UCSD-AML1 (cell line): ENCODE measurements around the gene GNA15.
"Not testable (repeated sequence)": the region's sequence is repeated elsewhere in the genome, so short reads cannot be mapped to it uniquely, and the experiment has no call there.

Experiments used
- DNase-seq: peaks from one replicate; lab custom pipeline; 2025; ENCODE audit not compliant: unreplicated experiment; lab: John Stamatoyannopoulos, UW

GNA15 gene

GRCh38 chr19:3135961-3136683 is at the start of gene GNA15:
Gene GNA15, plus strand, starts transcription at chr19:3136033. Its CDS starts 418 bp downstream, at chr19:3136451.
- DNase-seq: peak; percentile 74

- DNase-seq: no peak
Observed at GRCh38 chr19:3087769-3088168, 48.1 kb upstream of the GNA15 start.

GRCh38 chr19:3089299-3089855 is 46.5 kb upstream of the GNA15 start:
- not testable (repeated sequence) for DNase-seq

- no peak for DNase-seq
Observed at GRCh38 chr19:3094601-3095440, 41.0 kb upstream of the GNA15 start.

GRCh38 chr19:3095441-3096191 is 40.2 kb upstream of the GNA15 start:
- DNase-seq: no peak

- no peak for DNase-seq
Observed at GRCh38 chr19:3096267-3096901, 39.4 kb upstream of the GNA15 start.

GRCh38 chr19:3096902-3097326 is 38.9 kb upstream of the GNA15 start:
- DNase-seq: no peak

GRCh38 chr19:3097442-3097871 is 38.4 kb upstream of the GNA15 start:
- DNase-seq: no peak

GRCh38 chr19:3098141-3098514 is 37.7 kb upstream of the GNA15 start:
- DNase-seq: no peak

- DNase-seq: peak; percentile 24
Observed at GRCh38 chr19:3098515-3099346, 37.1 kb upstream of the GNA15 start.

GRCh38 chr19:3099347-3100145 is 36.3 kb upstream of the GNA15 start:
- no peak for DNase-seq

GRCh38 chr19:3100331-3100730 is 35.5 kb upstream of the GNA15 start:
- no peak for DNase-seq

GRCh38 chr19:3100747-3101730 is 34.8 kb upstream of the GNA15 start:
- no peak for DNase-seq

- DNase-seq: no peak
Observed at GRCh38 chr19:3102239-3103140, 33.3 kb upstream of the GNA15 start.

GRCh38 chr19:3104708-3104983 is 31.2 kb upstream of the GNA15 start:
- no peak for DNase-seq

GRCh38 chr19:3105641-3106508 is 30.0 kb upstream of the GNA15 start:
- DNase-seq: no peak
